Left forelimb (tissue), 1 donor: ENCODE results near the gene CHN1.

ENCODE experiments used
- DNase-seq: peaks from one replicate; pipeline ENCODE4 v3.0.0-alpha.2; 2018; ENCODE audit warnings: low spot score

CHN1 gene

DNA sequence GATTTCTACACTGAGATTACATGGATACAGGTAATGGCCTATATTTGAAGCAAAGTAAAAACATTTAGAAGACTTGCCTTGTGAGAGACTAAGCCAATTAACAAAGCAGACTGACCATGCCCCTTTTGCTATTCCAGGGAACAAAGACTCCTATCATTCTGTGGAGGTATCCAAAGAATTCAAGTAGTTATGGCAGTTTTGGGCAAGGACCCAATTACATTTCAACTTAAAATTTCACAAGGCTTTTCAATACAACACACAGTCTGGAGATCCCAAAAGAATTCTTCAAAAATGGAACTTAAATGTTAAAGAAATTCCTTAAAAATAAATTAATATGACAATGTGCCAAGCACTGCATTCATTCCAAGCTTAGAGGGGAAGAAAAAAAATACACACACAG is 131.7 kb downstream of the CHN1 start:
- DNase-seq = no peak

DNA sequence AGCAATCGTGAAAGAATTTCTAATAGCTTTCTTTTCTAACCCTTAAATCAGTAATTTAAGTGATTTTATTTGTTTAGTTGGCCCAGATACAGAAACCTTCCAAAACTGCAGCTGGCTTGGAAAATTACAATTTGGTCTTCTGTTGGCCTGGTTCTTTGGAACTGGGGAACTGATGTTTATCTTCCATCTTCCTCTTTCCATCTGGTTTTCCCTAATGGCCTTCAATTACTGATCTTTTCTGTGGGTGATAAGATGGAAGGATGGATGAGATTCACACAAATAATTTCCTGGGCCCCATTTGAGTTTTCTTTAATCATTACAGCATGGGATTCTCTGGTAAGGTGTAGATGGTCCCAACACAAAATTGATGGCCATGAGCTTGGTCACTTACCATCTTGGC is 134.4 kb downstream of the CHN1 start:
- DNase-seq = no peak

DNA sequence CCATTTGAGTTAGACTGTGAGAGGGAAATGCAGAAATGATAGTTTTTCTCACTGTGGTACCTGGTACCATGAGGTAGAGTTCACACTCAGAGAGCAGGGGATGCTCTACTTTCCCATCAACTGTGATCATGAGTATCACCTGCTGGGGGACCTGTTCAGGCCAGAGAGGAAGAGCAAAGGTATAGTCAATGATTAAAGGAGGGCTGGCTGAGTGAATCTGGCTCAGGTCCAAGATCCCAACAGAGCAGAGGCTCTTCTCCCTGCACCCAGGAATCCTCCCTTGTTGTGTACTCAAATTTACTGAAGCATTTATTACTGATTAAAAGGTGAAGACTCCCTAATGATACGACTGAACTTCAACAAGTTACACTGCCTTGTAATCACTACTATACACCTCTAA is 136.3 kb downstream of the CHN1 start:
- no peak for DNase-seq

DNA sequence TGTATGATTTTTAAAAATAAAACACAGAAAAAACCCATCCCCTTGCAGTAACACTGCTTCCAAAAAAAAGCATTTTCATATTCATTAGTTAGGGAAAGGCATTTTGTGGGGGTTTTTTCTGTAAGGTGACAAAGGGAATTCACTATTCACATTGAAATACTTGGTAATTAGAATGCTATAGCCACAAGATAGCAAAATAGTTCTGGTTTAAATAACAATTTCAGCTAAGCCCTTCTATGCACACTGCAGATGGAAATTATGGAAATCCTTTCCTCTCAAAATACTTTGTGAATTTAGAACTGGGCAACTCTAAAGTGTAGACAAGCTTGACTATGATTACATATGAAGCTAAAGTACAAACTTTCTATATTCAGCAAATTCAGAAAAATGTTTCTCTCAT is 138.8 kb downstream of the CHN1 start:
- DNase-seq = no peak

DNA sequence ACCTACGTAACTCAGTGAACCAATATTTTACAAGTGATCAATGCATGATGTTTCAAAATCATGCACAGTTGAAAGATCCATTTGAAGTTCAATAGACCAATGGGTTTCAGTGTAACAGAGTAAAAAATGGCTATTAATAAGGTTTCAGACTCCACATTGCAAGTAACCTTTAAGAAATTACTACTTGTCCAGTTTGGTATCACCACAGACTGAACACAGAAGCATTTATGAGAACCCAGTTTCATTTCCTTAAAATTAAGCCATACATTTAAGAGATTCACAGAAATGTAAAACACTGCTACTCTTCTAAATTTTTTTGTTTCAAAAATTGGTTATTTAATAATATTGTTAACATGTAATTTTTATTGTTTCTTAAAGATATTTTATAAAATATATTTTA is 142.0 kb downstream of the CHN1 start:
- DNase-seq = no peak

DNA sequence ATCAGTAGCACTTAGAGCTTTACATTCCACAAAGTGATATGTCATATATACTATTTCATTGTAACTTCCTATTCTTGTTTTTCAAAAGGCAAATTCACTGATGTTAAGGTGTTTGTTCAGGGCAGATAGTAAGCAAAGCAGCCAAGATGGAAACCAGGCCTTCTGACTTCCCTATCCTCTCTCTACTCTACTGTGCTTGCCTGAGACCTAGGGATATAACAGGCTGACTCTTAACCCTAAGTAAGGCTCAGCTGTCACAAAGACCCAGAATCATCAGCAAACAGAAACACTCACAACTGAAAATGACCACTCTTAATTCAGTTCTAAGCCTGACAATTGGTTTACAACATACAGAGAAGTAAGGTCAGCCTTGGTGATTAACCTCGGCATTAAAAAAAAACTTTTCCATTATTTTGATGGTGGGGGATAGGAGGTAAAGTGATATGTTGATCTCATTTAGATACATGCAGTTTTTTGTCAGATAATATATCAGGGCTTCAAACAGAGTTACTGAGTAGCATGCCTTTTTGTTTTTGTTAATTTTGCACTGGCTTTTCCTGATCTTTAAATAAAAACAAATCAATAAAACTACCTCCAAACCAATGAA is 145.5 kb downstream of the CHN1 start:
- no peak for DNase-seq

DNA sequence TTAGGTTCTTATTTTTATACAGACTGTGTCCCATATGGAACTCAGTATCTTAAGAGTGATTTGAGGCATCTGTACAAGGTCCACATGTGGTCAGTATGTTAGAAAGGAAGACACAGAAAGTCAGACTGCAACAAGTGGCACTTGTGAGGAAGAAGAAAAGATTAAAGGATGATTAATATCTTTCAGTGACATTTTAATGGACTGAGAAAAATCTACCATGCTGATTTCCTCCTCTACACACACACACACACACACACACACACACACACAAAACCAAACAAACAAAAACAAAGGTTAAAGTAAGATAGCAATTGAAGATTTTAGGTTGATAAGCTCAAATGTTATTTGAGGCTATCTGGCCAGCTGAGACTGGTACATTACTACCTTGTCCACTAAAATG is 146.4 kb downstream of the CHN1 start:
- no peak for DNase-seq

DNA sequence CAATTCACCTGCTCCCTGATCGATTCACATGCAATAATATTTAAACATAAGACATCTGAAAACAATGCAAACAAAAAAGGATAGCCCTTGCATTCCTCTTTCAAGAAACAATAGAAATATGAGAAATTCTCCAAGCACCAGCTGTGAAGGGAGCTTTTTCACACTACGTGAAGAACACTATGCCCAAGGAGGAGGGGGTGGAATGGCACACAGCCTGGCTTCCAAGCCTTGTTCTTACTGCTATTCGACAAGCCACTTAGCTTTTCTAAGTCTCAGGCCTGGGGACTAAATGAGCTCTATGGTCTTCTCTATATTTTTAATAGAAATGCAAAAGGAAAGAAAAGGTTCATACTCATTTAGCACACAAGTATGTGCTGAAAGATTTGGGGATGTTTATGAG is 148.7 kb downstream of the CHN1 start:
- no peak for DNase-seq

DNA sequence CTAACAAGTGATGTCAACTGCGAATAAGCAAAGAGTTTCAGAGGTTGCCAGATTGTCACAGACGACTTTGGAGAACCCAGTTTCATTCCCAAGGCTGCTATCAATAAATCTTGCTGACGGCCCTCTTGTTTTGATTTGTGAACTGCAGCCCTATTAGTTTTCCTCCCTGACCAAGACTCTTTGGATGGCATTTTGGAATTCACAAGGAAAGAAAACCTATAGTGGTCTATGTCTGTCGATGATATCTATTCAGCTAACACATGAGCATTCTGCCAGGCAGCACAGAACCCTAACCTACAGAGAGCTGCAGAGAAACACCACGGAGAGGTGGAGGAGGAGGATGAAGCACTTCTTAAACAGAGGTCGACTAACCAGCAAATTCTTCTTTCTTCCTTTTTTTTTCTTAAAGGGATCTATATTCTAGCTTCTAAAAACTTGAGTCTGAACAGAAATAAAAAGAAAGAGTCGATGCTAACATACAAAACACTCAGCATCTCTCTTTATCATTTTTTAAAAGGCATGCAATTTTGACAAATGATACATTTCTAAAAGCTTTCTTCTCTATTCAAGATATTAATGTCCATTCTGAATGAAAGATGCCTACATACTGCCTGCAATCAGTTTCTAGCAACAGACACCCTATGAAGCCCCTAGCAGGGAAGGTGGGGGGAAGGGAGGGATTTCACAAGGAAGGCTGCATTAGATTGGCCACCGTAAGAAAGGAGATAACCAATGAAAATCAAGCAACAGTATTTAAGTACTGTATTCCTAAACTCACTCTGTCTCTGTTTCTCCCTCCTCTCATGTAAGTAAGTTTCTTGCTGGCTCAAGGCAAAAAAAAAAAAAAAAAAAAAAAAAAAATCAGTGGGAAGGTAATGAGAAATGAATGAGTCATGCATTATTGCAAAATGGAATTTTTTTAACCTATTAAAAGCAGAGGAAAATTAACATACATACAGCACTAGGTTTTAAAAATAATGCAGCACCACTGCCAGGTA is 157.9 kb downstream of the CHN1 start:
- no peak for DNase-seq

DNA sequence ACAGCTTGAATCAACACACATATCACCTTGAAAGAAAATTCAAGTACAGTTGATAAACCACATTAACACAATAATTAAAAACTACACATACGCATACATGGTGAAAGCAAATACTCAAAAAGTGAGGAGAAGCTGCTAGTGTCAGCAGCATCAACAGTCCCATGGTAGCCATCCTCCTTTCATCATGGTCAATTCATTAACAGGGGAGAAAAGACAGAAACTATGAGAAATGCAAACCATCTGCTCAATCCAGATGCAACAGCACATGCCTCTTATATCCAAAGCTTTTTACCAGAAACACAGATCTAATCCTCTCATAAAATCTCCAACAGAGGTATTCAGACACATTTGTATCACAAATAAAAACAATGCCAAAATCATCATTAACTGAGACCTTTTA is 159.0 kb downstream of the CHN1 start:
- no peak for DNase-seq

DNA sequence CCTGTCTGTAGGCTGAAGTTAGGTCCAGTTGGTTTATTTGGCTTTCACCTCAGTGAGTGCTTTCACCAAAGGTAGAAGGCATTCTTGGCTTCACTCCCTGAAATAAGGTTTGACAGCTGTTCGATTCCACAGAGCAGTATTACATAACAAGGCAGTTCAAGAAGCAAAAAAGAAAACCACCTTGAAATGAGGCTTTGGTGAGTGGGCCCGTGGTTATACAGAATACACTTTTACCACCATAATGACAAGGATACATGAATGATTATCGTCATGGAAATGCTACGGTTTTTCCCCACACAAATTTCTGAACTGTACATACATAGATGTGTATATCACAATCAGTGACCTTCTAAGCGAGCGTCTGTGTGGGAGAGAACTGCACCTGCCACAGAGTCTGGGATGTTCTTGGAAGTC is 160.9 kb downstream of the CHN1 start:
- DNase-seq = no peak

DNA sequence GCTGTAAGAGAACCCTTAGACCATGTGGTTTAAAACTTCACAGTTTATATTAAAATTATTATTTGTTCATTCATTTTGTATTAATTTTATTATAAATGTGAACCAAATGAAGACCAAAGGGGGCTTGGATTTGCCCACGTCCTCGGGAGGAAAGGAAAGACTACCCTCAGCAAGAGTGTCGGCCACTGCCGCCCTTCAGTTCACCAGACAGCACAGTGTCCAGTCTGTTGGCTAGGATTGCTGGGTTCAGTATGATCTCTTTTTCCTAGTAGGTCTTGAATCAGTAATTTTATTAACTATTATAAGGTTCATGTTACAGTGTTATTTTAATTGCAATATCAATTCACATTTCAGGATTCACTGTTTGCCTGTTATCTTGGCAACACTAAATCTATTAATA is 162.7 kb downstream of the CHN1 start:
- DNase-seq = no peak

DNA sequence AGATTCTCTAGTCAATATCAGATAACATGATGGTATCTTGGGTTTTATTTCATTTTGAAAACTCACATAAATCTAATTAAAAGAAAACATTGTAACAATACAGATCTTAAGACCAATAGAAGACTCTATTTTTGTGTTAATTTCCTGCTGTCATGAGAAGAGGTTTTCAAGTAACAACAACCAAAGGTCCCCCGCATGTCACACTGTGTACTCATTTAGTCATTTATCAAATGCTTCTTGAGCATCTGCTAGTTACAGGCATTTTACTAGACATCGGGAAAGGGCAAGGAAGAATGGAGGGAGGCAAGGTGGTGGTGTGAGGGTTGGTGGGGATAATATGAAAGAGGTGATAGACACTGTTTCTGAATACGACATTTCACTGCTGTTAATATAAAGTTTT is 163.2 kb downstream of the CHN1 start:
- DNase-seq = no peak

DNA sequence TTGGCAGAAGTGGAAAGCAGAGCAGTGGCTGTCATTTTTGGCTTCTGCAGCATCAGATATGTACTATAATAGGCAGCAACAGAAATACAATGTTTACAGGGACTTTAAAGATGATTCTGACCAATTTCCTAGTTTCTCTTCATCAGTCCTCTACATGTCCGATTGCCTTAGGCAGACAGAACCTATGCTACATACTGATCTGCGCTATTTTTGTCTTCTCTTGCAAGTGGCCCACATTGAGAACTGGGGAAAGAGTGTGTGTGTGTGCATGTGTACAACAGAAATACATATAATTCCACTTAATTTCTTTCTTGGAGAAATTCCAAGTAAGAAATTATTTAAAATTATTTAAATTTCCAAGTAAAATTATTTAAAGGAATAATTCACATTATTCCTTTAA is 163.8 kb downstream of the CHN1 start:
- no peak for DNase-seq

DNA sequence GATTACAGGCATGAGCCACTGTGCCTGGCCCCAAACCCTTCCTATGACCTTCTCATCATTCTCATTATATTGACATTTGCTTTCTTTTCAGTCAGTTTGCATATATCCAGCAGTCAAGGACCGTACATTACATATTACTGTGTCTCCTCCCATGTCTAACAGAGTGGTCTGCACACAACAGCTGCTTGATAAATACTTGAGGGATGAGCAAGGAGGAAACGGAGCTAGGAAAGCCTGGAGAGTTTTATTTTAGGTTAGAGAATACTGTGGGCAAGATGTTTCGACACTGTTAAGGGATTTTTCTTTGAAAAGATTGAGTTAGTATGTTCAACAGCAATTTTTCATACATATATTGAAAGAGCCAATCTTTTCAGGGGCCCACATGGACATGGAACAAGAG is 164.7 kb downstream of the CHN1 start:
- no peak for DNase-seq

DNA sequence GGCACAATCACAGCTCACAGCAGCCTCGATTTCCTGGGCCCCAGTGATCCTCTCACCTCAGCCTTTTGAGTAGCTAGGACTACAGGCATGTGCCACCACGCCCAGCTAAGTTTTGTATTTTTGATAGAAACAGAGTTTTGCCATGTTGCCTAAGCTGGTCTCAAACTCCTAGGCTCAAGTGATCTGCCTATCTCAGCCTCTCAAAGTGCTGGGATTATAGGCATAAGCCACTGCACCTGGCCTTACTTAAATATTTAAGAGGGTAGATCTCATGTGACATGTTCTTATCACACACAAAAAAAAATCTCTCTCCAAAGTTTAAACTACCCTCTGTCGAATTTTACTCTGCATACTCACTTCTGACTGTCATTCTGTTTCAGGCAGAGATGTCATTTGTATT is 165.5 kb downstream of the CHN1 start:
- no peak for DNase-seq

DNA sequence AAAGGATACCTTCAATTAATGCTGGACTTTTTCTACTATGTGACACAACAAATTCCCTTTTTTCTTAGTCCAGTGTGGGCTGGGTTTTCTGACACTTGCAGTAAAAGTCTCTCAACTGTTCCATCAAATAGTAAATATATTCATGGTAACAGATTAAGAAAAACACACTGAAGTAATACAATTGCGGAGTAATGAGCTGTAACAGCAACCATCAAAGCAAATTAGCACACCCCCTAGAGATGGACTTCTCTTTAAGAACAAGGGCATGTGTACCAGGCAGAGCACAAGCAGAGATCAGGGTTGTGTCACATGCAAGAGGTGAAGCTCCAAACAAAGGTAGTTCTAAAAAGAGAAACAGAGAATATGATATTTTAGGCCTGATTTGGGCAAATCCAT is 168.2 kb downstream of the CHN1 start:
- DNase-seq = no peak

DNA sequence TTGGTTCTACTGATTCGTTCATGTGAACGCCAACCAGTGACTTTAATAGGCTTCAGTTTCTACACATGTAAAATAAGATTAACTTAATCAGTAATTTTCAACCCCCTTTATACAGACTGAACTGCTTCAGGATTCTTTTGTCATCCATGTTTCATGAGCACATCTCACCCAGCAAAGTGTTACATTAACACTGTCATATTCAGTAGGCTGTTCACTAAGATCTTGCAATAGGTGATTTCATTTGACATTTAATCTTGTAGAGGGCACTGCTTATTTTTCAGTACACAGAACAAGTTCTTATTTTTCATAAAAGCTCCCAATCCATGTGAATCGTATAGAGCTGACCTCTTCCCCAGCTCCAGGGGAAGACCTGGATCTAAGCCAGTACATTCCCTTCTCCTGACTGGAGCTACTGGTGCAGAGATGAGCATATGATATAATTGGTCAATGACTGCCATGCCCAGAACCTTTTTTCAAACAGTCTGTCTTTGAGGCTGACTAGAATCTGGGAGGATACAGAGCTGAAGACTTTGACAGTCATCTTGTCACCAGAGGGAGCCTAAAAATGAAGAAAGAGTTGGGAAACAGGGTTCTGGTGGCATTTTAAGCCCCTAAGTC is 168.7 kb downstream of the CHN1 start:
- DNase-seq = no peak

DNA sequence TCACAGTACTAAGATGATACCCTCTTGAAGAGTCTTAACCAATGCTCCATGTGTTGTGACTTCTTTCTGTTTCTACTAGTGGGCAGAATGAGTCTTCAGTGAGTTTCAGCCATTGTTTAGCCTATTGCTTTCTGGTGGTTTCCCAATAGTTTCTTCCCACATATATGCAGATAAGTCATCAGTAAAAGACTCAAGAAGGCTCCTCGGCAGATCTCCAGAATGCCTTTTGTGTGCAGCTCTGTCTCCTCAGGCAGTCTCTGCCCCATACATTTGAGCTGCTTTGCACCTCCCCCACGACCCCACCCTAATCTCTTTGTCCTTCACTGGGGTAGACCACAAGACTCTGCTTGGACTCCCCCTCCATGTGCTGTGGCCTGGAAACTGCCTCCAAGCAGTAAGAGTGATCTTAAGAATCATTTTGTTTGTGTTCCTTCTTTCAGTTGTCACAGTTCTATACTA is 169.4 kb downstream of the CHN1 start:
- DNase-seq = no peak

DNA sequence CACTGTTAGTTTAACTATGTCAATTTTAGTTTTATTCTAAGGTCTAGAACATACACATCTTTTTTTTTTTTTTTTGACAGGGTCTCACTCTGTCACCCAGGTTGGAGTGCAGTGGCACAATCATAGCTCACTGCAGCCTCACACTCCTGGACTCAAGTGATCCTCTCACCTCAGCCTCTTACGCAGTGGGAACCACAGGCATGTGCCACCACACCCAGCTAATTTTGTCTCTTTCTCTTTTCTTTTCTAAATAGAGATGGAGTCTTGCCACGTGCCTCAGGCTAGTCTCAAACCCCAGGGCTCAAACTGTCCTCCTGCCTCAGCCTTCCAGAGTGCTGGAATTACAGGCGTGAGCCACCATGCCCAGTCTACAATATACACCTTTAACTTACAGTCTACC is 171.4 kb downstream of the CHN1 start:
- DNase-seq = no peak

DNA sequence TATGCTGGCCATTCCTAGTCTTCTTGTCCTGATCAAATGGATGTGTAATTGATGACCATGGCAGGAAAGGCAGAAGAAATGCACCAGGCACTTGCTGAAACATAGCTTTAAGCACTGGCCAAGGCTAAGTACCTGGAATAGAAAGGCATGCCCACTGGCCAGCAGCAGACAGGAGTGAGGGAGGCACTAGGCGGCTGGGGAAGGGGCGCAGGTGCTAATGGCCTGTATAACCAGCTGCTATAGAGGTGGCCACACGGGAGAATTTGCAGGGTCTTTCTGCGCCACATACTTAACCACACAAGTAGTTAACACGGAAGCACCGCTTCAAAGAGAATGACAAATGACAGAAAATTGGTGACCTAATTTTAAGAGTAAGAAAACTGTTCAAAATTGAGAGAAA is 174.6 kb downstream of the CHN1 start:
- DNase-seq = no peak

DNA sequence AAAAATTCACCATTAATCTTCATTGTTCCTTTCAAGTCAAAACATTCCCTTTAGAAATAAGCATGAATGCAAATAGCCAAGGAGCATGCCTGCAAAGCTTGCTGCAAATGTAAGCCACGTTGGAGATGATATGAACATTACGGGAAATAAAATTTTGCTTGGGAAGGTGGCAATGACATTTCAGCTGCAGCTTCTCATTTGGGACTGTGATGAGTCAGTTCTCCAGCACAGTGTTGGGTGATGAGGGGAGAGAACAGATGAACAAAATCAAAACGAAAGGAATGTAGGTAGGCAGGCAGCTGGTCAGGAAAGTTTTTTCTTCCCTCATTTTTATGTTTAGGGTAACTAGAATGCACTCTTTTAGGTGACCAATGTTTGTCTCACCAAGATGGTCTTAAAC is 175.6 kb downstream of the CHN1 start:
- DNase-seq = no peak
